GM21447 (cell line): ENCODE measurements around the gene MYH6.

Experiments
- ATAC-seq: cut with Tn5 transposase; IDR thresholded peaks from one replicate; pipeline ENCODE4 v1.9.1; 2021; ENCODE audit not compliant: unreplicated experiment

MYH6 gene

GRCh38 chr14:23360496-23360895, 47.6 kb downstream of the MYH6 start:
- no peak for ATAC-seq

- no peak for ATAC-seq
Measured at GRCh38 chr14:23359722-23360447, 48.2 kb downstream of the MYH6 start.

GRCh38 chr14:23359167-23359626, 48.9 kb downstream of the MYH6 start:
- ATAC-seq, result no peak

- ATAC-seq, result no peak
Measured at GRCh38 chr14:23358553-23359166, 49.4 kb downstream of the MYH6 start.

GRCh38 chr14:23358042-23358441, 50.0 kb downstream of the MYH6 start:
- ATAC-seq, result no peak

GRCh38 chr14:23357261-23357660, 50.8 kb downstream of the MYH6 start:
- no peak for ATAC-seq

GRCh38 chr14:23356662-23357061, 51.4 kb downstream of the MYH6 start:
- no peak for ATAC-seq

- ATAC-seq, result no peak
Measured at GRCh38 chr14:23355871-23356435, 52.1 kb downstream of the MYH6 start.

GRCh38 chr14:23354990-23355389, 53.1 kb downstream of the MYH6 start:
- ATAC-seq, result no peak

- ATAC-seq, result no peak
Measured at GRCh38 chr14:23353433-23353780, 54.7 kb downstream of the MYH6 start.

GRCh38 chr14:23352506-23353432, 55.3 kb downstream of the MYH6 start, which contains the start of gene SLC22A17:
Gene SLC22A17, minus strand, starts transcription at chr14:23352887.
- ATAC-seq, result no peak

- ATAC-seq, result no peak
Measured at GRCh38 chr14:23351681-23352505, 56.2 kb downstream of the MYH6 start.

GRCh38 chr14:23349156-23349845, 58.8 kb downstream of the MYH6 start:
- ATAC-seq, result no peak

- ATAC-seq, result no peak
Measured at GRCh38 chr14:23348297-23348655, 59.8 kb downstream of the MYH6 start.

GRCh38 chr14:23347406-23348296, 60.4 kb downstream of the MYH6 start:
- no peak for ATAC-seq

- no peak for ATAC-seq
Measured at GRCh38 chr14:23346693-23347405, 61.2 kb downstream of the MYH6 start.

- no peak for ATAC-seq
Measured at GRCh38 chr14:23345987-23346692, 61.9 kb downstream of the MYH6 start.

GRCh38 chr14:23344481-23344880, 63.6 kb downstream of the MYH6 start:
- ATAC-seq, result no peak
